ENCODE data around the gene TOMM20. TPM values are rescaled to one million over a fixed set of nuclear protein-coding genes. Genes with fewer than 3 reads are reported as not detected.

TOMM20 gene
- total RNA-seq, 1 donor from 2014 or later: 101 TPM

GRCh38 chr1:235136111-235136510 is 7.5 kb upstream of the TOMM20 start:
- DNase-seq (ENCODE audit: low read depth): no peak
- TF ChIP-seq, protein P1, sequence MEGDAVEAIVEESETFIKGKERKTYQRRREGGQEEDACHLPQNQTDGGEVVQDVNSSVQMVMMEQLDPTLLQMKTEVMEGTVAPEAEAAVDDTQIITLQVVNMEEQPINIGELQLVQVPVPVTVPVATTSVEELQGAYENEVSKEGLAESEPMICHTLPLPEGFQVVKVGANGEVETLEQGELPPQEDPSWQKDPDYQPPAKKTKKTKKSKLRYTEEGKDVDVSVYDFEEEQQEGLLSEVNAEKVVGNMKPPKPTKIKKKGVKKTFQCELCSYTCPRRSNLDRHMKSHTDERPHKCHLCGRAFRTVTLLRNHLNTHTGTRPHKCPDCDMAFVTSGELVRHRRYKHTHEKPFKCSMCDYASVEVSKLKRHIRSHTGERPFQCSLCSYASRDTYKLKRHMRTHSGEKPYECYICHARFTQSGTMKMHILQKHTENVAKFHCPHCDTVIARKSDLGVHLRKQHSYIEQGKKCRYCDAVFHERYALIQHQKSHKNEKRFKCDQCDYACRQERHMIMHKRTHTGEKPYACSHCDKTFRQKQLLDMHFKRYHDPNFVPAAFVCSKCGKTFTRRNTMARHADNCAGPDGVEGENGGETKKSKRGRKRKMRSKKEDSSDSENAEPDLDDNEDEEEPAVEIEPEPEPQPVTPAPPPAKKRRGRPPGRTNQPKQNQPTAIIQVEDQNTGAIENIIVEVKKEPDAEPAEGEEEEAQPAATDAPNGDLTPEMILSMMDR (conservative IDR thresholded peaks at IDR 0.05; ENCODE audit: low read depth, low read length): no peak
- H3K4me3 ChIP-seq (ENCODE audit: low read depth, low read length): no peak overlapping the region

- TF ChIP-seq, protein P1 (conservative IDR thresholded peaks at IDR 0.05; ENCODE audit: low read depth, low read length): no peak
- H3K4me3 ChIP-seq (ENCODE audit: low read depth, low read length): no peak overlapping the region
- no peak for DNase-seq (ENCODE audit: low read depth)
Measured at GRCh38 chr1:235134171-235134570, 5.5 kb upstream of the TOMM20 start.

GRCh38 chr1:235133086-235133485 is 4.4 kb upstream of the TOMM20 start:
- no peak overlapping the region for H3K4me3 ChIP-seq (ENCODE audit: low read depth, low read length)
- TF ChIP-seq, protein P1 (conservative IDR thresholded peaks at IDR 0.05; ENCODE audit: low read depth, low read length): no peak
- DNase-seq (ENCODE audit: low read depth): no peak

DNA sequence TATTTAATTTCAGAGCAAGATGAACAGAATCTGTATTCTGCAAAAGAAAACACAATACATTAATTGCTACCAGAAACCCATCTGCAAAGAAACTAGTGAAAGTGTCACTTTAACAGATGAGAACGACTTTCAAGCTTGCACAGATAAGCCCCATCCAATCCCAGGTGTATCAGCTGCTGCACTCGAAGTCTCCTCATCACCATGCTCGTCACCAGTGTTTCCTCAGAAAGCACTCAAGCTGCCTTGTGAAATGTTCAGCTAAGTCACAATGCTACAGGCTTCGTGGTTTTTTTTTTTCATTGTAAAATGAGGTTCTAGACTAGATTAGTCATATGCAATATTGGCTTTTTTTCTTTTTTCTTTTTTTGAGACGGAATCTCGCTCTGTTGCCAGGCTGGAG is 3.3 kb upstream of the TOMM20 start:
- TF ChIP-seq, protein P1 (conservative IDR thresholded peaks at IDR 0.05; ENCODE audit: low read depth, low read length): no peak
- H3K4me3 ChIP-seq (ENCODE audit: low read depth, low read length): no peak overlapping the region
- DNase-seq (ENCODE audit: low read depth): no peak

- DNase-seq (ENCODE audit: low read depth): no peak
- TF ChIP-seq, protein P1 (conservative IDR thresholded peaks at IDR 0.05; ENCODE audit: low read depth, low read length): no peak
Measured at GRCh38 chr1:235130766-235131270, 2.2 kb upstream of the TOMM20 start.

DNA sequence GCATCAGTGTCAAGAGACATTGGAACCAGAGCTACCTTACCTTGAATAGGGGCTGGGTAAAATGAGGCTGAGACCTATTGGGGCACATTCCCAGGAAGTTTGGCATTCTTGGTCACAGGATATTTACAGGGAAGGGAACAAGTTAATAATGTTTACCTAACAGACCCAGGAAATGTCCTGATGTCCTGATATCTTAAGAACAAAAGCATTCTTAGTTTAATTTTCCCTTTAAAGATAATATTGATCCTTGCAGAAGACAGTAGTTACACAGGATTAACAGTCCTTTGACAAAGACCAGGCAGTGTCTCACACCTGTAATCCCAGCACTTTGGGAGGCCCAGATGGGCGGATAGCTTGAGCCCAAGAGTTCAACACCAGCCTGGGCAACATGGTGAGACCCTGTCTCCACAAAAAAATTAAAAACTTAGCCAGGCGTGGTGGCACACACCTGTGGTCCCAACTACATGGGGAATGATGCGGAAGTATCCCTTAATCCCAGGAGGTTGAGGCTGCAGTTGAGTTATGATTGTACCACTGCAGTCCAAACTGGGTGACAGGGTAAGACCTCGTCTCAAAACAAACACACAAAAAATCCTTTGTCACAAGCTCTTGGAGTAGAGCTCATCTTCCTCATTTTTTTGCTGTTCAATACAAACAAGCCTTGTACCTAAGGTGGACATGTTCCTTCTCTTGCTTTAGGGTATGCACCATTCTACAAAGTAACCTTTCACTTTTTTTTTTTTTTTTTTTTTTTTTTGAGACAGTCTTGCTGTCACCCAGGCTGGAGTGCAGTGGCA is 1.3 kb upstream of the TOMM20 start:
- DNase-seq (ENCODE audit: low read depth): no peak
- no peak overlapping the region for H3K4me3 ChIP-seq (ENCODE audit: low read depth, low read length)
- TF ChIP-seq, protein P1 (conservative IDR thresholded peaks at IDR 0.05; ENCODE audit: low read depth, low read length): no peak

More at GRCh38 chr1:235130766-235131270, 2.2 kb upstream of the TOMM20 start:
- no peak overlapping the region for H3K4me3 ChIP-seq (ENCODE audit: low read depth, low read length)
